ENCODE data around the gene RNF151. TPM values are rescaled to one million over a fixed set of nuclear protein-coding genes. Genes with fewer than 3 reads are reported as not detected.

RNF151 gene
- total and polyA plus RNA-seq, 11 donors: not detected

GRCh38 chr16:1944612-1945199, 21.9 kb upstream of the RNF151 start:
- no peak overlapping the region for H3K27ac ChIP-seq
- ATAC-seq: no peak
- H3K36me3 ChIP-seq: peaks cover 0 to 20% (median 14%) of the 10 kb centered on the region in 9 donors
- no peak for DNase-seq
- H3K27me3 ChIP-seq: no peaks in the 10 kb centered on the region
- H3K9me3 ChIP-seq: no peaks in the 10 kb centered on the region
- H3K4me1 ChIP-seq: peaks cover 0 to 24% (median 16%) of the 10 kb centered on the region in 12 donors
- TF ChIP-seq POLR2A (IDR thresholded peaks at IDR 0.05): no peak
- TF ChIP-seq CTCF (IDR thresholded peaks at IDR 0.05): no peak
- intact Hi-C loops (cut with DNase I): loop anchor here in 1 of 10 donors (5.0 kb wide), 1 partner anchor 162 kb away; the partner anchor contains the start of genes NUBP2 and SPSB3
- no peak overlapping the region for H3K4me3 ChIP-seq
- WGBS, 4 donors: 92 to 93% (median 92%) methylated on average over 20 to 21 of the region's 21 CpGs

- 82 to 92% (median 90%) methylated on average over 11 to 19 of the region's 19 CpGs for WGBS, 4 donors
- no peak for DNase-seq
- peaks cover 0 to 32% (median 17%) of the 10 kb centered on the region in 12 donors for H3K4me1 ChIP-seq
- intact Hi-C loops (cut with DNase I): no loop called here
- peaks cover 0 to 10% (median 4%) of the 10 kb centered on the region in 9 donors for H3K36me3 ChIP-seq
- no peak overlapping the region for H3K27ac ChIP-seq
- no peak for TF ChIP-seq CTCF (IDR thresholded peaks at IDR 0.05)
- no peaks in the 10 kb centered on the region for H3K9me3 ChIP-seq
- no peaks in the 10 kb centered on the region for H3K27me3 ChIP-seq
- ATAC-seq: no peak
- no peak overlapping the region for H3K4me3 ChIP-seq
Measured at GRCh38 chr16:1945559-1946391, 20.9 kb upstream of the RNF151 start.

GRCh38 chr16:1946495-1947368, 19.9 kb upstream of the RNF151 start:
- no peaks in the 10 kb centered on the region for H3K9me3 ChIP-seq
- no peak overlapping the region for H3K4me3 ChIP-seq
- DNase-seq (no peak), ATAC-seq (no peak)
- H3K27me3 ChIP-seq: no peaks in the 10 kb centered on the region
- H3K36me3 ChIP-seq: peaks cover 0 to 4% (median 0%) of the 10 kb centered on the region in 9 donors
- H3K27ac ChIP-seq: peak overlapping the region in 2 of 12 donors; percentile 8 to 11
- intact Hi-C loops (cut with DNase I): no loop called here
- WGBS, 4 donors: 72 to 85% (median 79%) methylated on average over 24 to 38 of the region's 38 CpGs
- peaks cover 0 to 35% (median 16%) of the 10 kb centered on the region in 12 donors for H3K4me1 ChIP-seq
- no peak for TF ChIP-seq CTCF (IDR thresholded peaks at IDR 0.05)
- no peak for TF ChIP-seq POLR2A (IDR thresholded peaks at IDR 0.05)

GRCh38 chr16:1947369-1947670, 19.3 kb upstream of the RNF151 start:
- peaks cover 0 to 29% (median 10%) of the 10 kb centered on the region in 12 donors for H3K4me1 ChIP-seq
- intact Hi-C loops (cut with DNase I): no loop called here
- H3K4me3 ChIP-seq: no peak overlapping the region
- no peaks in the 10 kb centered on the region for H3K27me3 ChIP-seq
- peaks cover 0 to 4% (median 0%) of the 10 kb centered on the region in 9 donors for H3K36me3 ChIP-seq
- no peak for TF ChIP-seq CTCF (IDR thresholded peaks at IDR 0.05)
- TF ChIP-seq POLR2A (IDR thresholded peaks at IDR 0.05): no peak
- WGBS, 4 donors: 85 to 95% (median 90%) methylated on average over 8 to 9 of the region's 9 CpGs
- no peak for ATAC-seq
- no peak for DNase-seq
- H3K9me3 ChIP-seq: no peaks in the 10 kb centered on the region
- H3K27ac ChIP-seq: peak overlapping the region in 2 of 12 donors; percentile 8 to 11

All from heart left ventricle (tissue), 16 donors.